ENCODE data around the gene FOXB1. TPM values are rescaled to one million over a fixed set of nuclear protein-coding genes. Genes with fewer than 3 reads are reported as not detected.

FOXB1 gene
- total and polyA plus RNA-seq, 7 donors: not detected

- Histone ChIP-seq H3K36me3 (ENCODE audit: insufficient read depth in 1 of 2, low read depth in 1 of 2) (no peaks in the 10 kb centered on the region), H3K4me3 (peak overlapping the region; percentile 66), H3K9me3 (no peaks in the 10 kb centered on the region), H3K27ac (no peak overlapping the region), H3K4me1 (peaks cover 34% of the 10 kb centered on the region), H3K27me3 (ENCODE audit: insufficient read depth in 3 of 3, low read length in 2 of 3) (peaks cover 0 to 99% (median 58%) of the 10 kb centered on the region in 3 donors)
- TF ChIP-seq CTCF (IDR thresholded peaks at IDR 0.05): no peak
- DNase-seq: no peak
- intact Hi-C loops (cut with DNase I): no loop called here
- WGBS, 3 donors: 2 to 3% (median 3%) methylated on average over 24 of the region's 24 CpGs
- no peak for ATAC-seq
Measured at GRCh38 chr15:60003243-60004008, 685 bp upstream of the FOXB1 start.

GRCh38 chr15:60004846-60005351 lies 788 bp downstream of the FOXB1 start:
- Histone ChIP-seq H3K27ac (no peak overlapping the region), H3K4me1 (peaks cover 31% of the 10 kb centered on the region), H3K9me3 (no peaks in the 10 kb centered on the region), H3K4me3 (peak overlapping the region; percentile 66), H3K36me3 (ENCODE audit: insufficient read depth in 1 of 2, low read depth in 1 of 2) (no peaks in the 10 kb centered on the region), H3K27me3 (ENCODE audit: insufficient read depth in 3 of 3, low read length in 2 of 3) (peaks cover 7 to 99% (median 51%) of the 10 kb centered on the region in 3 donors)
- no peak for TF ChIP-seq CTCF (IDR thresholded peaks at IDR 0.05)
- intact Hi-C loops (cut with DNase I): no loop called here
- whole genome bisulfite sequencing, 3 donors: 1 to 2% (median 1%) methylated on average over 44 of the region's 44 CpGs
- DNase-seq (no peak), ATAC-seq (peak in 1 of 4 donors; percentile 33)

GRCh38 chr15:60005352-60006202 lies 1.5 kb downstream of the FOXB1 start:
- H3K4me3 ChIP-seq: peak overlapping the region; percentile 66
- peaks cover 7 to 99% (median 46%) of the 10 kb centered on the region in 3 donors for H3K27me3 ChIP-seq (ENCODE audit: insufficient read depth in 3 of 3, low read length in 2 of 3)
- ATAC-seq (peak in 1 of 4 donors; percentile 40), DNase-seq (no peak)
- TF ChIP-seq CTCF (IDR thresholded peaks at IDR 0.05): no peak
- intact Hi-C loops (cut with DNase I): no loop called here
- peaks cover 30% of the 10 kb centered on the region for H3K4me1 ChIP-seq
- H3K36me3 ChIP-seq (ENCODE audit: insufficient read depth in 1 of 2, low read depth in 1 of 2): no peaks in the 10 kb centered on the region
- no peak overlapping the region for H3K27ac ChIP-seq
- H3K9me3 ChIP-seq: no peaks in the 10 kb centered on the region
- WGBS, 3 donors: 1 to 3% (median 1%) methylated on average over 56 to 77 of the region's 77 CpGs

GRCh38 chr15:60006203-60006862 lies 2.2 kb downstream of the FOXB1 start:
- Histone ChIP-seq H3K9me3 (no peaks in the 10 kb centered on the region), H3K4me1 (peaks cover 30% of the 10 kb centered on the region), H3K4me3 (peak overlapping the region; percentile 66), H3K36me3 (ENCODE audit: insufficient read depth in 1 of 2, low read depth in 1 of 2) (no peaks in the 10 kb centered on the region), H3K27me3 (ENCODE audit: insufficient read depth in 3 of 3, low read length in 2 of 3) (peaks cover 11 to 99% (median 44%) of the 10 kb centered on the region in 3 donors), H3K27ac (no peak overlapping the region)
- DNase-seq: no peak
- TF ChIP-seq CTCF (IDR thresholded peaks at IDR 0.05): no peak
- intact Hi-C loops (cut with DNase I): no loop called here
- WGBS, 3 donors: 2 to 3% (median 3%) methylated on average over 32 of the region's 32 CpGs
- peak in 1 of 4 donors; percentile 27 for ATAC-seq
